Activated T-helper 1 cell treated with anti-CD3 and anti-CD28 coated beads, Interleukin-12 subunit alpha, Interleukin-12 subunit beta, Interleukin-2, Interleukin-4 antibody, amounts not matched to agents 30 ng/mL and 10 ng/mL and 1 ng/mL, durations not matched to agents 14 hours and 24 hours and 36 hours (primary cell): ENCODE data around the gene LHPP. TPM values are rescaled to one million over a fixed set of nuclear protein-coding genes. Genes with fewer than 3 reads are reported as not detected.
"Not testable (repeated sequence)": the region's sequence is repeated elsewhere in the genome, so short reads cannot be mapped to it uniquely, and the experiment has no call there.

Experiments
- DNase-seq: peaks from one replicate; pipeline ENCODE4 v3.0.0; 2021; ENCODE audit warnings: low spot score
- H3K27ac Mint-ChIP-seq: one replicate; pipeline ENCODE4 v1.8.0; 2021; ENCODE audit warnings: mild to moderate bottlenecking, mixed read lengths
- H3K27me3 Mint-ChIP-seq: one replicate; pipeline ENCODE4 v1.8.0; 2022; ENCODE audit warnings: mild to moderate bottlenecking, moderate library complexity, mixed read lengths; ENCODE audit not compliant: insufficient read depth
- H3K36me3 Mint-ChIP-seq: one replicate; pipeline ENCODE4 v1.8.0; 2021; ENCODE audit warnings: low read depth, mixed read lengths
- H3K4me1 Mint-ChIP-seq: one replicate; pipeline ENCODE4 v1.8.0; 2021; ENCODE audit warnings: low read depth, mixed read lengths
- H3K4me3 Mint-ChIP-seq: one replicate; pipeline ENCODE4 v1.8.0; 2021; ENCODE audit warnings: mild to moderate bottlenecking, moderate library complexity, mixed read lengths
- H3K9me3 Mint-ChIP-seq: one replicate; pipeline ENCODE4 v1.8.0; 2021; ENCODE audit warnings: mixed read lengths
- intact Hi-C: fragments of 100-400 bp; cut with micrococcal nuclease; formaldehyde crosslinking; loops from one replicate; pipeline ENCODE4 v1.15.1; 2024
- total RNA-seq: library from RNA; stranded (reverse); gene quantifications from 2 replicates; pipeline ENCODE4 v1.2.3, GENCODE V29; 2022

LHPP gene
- total RNA-seq, 1 donor from 2014 or later, result 5.0 TPM

- DNase-seq, result no peak
- no peak overlapping the region for H3K4me3 Mint-ChIP-seq
- no peaks in the 10 kb centered on the region for H3K9me3 Mint-ChIP-seq
- peaks cover 17% of the 10 kb centered on the region for H3K27me3 Mint-ChIP-seq
- no peaks in the 10 kb centered on the region for H3K36me3 Mint-ChIP-seq
- no peak overlapping the region for H3K27ac Mint-ChIP-seq
- intact Hi-C loops, result no loop called here
- no peaks in the 10 kb centered on the region for H3K4me1 Mint-ChIP-seq
Measured at GRCh38 chr10:124428207-124428777, 33.3 kb upstream of the LHPP start.

GRCh38 chr10:124429576-124429975 is 32.0 kb upstream of the LHPP start:
- H3K27me3 Mint-ChIP-seq, result peaks cover 12% of the 10 kb centered on the region
- H3K4me3 Mint-ChIP-seq, result no peak overlapping the region
- no peak overlapping the region for H3K27ac Mint-ChIP-seq
- no peaks in the 10 kb centered on the region for H3K9me3 Mint-ChIP-seq
- no peaks in the 10 kb centered on the region for H3K4me1 Mint-ChIP-seq
- no peaks in the 10 kb centered on the region for H3K36me3 Mint-ChIP-seq
- intact Hi-C loops, result no loop called here
- DNase-seq, result no peak

GRCh38 chr10:124430077-124430476 is 31.5 kb upstream of the LHPP start:
- Mint-ChIP-seq H3K36me3 (no peaks in the 10 kb centered on the region), H3K27me3 (peaks cover 12% of the 10 kb centered on the region), H3K4me1 (no peaks in the 10 kb centered on the region), H3K27ac (no peak overlapping the region), H3K9me3 (no peaks in the 10 kb centered on the region), H3K4me3 (no peak overlapping the region)
- intact Hi-C loops, result no loop called here
- no peak for DNase-seq

DNA sequence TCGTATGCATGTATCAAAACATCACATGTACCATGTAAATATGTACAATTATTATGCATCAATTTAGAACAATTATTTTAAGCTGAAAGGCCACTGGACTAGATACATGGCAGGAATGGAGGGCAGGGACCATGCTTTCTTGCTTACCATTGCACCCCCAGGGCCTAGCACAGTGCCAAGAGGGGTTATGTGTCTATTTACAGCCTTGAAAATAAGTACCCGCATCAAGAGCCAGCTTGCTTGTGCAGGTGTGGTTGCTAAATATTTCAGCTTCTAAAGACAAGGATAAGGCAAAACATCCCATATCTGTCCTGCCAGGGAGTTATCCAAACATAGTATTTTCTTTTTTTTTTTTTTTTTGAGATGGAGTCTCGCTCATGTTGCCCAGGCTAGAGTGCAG is 28.2 kb upstream of the LHPP start:
- no peak overlapping the region for H3K4me3 Mint-ChIP-seq
- intact Hi-C loops, result no loop called here
- DNase-seq, result no peak
- no peaks in the 10 kb centered on the region for H3K9me3 Mint-ChIP-seq
- no peaks in the 10 kb centered on the region for H3K36me3 Mint-ChIP-seq
- no peak overlapping the region for H3K27ac Mint-ChIP-seq
- no peaks in the 10 kb centered on the region for H3K4me1 Mint-ChIP-seq
- H3K27me3 Mint-ChIP-seq, result peaks cover 11% of the 10 kb centered on the region

DNA sequence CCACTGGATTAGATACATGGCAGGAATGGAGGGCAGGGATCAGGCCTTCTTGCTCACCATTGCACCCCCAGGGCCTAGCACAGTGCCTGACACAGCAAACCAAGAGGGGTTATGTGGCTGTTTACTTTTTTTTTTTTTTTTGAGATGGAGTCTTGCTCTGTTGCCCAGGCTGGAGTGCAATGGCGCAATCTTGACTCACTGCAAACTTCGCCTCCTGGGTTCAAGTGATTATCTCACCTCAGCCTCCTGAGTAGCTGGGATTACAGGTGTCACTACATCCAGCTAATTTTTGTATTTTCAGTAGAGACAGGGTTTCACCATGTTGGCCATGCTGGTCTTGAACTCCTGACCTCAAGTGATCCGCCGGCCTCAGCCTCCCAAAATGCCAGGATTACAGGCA is 25.9 kb upstream of the LHPP start:
- intact Hi-C loops, H3K27ac Mint-ChIP-seq, H3K9me3 Mint-ChIP-seq, H3K4me3 Mint-ChIP-seq, H3K4me1 Mint-ChIP-seq, DNase-seq, H3K27me3 Mint-ChIP-seq, H3K36me3 Mint-ChIP-seq: not testable (repeated sequence)

- no peaks in the 10 kb centered on the region for H3K4me1 Mint-ChIP-seq
- intact Hi-C loops, result no loop called here
- H3K27ac Mint-ChIP-seq, result no peak overlapping the region
- H3K27me3 Mint-ChIP-seq, result peaks cover under 1% of the 10 kb centered on the region
- no peaks in the 10 kb centered on the region for H3K36me3 Mint-ChIP-seq
- no peaks in the 10 kb centered on the region for H3K9me3 Mint-ChIP-seq
- H3K4me3 Mint-ChIP-seq, result no peak overlapping the region
- DNase-seq, result no peak
Measured at GRCh38 chr10:124436191-124436638, 25.4 kb upstream of the LHPP start.

DNA sequence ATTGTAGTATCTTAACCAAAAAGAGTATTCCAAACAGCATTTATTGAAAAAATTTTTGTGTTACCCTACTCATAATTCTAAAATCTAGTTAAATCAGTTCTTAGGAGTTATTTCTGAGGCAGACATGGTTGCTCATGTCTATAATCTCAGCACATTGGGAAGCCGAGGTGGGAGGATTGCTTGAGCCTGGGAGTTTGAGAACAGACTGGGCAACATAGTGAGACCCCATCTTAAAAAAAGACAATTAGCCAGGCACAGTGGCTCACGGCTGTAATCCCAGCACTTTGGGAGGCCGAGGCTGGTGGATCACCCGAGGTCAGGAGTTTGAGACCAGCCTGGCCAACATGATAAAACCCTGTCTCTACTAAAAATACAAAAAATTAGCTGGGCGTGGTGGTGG is 19.9 kb upstream of the LHPP start:
- H3K4me1 Mint-ChIP-seq, H3K4me3 Mint-ChIP-seq, H3K27ac Mint-ChIP-seq, DNase-seq, intact Hi-C loops, H3K36me3 Mint-ChIP-seq, H3K9me3 Mint-ChIP-seq: not testable (repeated sequence)
- H3K27me3 Mint-ChIP-seq, result peaks cover 28% of the 10 kb centered on the region

- Mint-ChIP-seq H3K27me3 (peaks cover 70% of the 10 kb centered on the region), H3K4me1 (peaks cover 6% of the 10 kb centered on the region), H3K9me3 (no peaks in the 10 kb centered on the region), H3K4me3 (no peak overlapping the region), H3K36me3 (no peaks in the 10 kb centered on the region), H3K27ac (no peak overlapping the region)
- intact Hi-C loops, result loop anchor here (5.0 kb wide), 1 partner anchor 1305 kb away; no protein-coding TSS in a partner anchor
- DNase-seq, result no peak
Measured at GRCh38 chr10:124446830-124447750, 14.5 kb upstream of the LHPP start.

DNA sequence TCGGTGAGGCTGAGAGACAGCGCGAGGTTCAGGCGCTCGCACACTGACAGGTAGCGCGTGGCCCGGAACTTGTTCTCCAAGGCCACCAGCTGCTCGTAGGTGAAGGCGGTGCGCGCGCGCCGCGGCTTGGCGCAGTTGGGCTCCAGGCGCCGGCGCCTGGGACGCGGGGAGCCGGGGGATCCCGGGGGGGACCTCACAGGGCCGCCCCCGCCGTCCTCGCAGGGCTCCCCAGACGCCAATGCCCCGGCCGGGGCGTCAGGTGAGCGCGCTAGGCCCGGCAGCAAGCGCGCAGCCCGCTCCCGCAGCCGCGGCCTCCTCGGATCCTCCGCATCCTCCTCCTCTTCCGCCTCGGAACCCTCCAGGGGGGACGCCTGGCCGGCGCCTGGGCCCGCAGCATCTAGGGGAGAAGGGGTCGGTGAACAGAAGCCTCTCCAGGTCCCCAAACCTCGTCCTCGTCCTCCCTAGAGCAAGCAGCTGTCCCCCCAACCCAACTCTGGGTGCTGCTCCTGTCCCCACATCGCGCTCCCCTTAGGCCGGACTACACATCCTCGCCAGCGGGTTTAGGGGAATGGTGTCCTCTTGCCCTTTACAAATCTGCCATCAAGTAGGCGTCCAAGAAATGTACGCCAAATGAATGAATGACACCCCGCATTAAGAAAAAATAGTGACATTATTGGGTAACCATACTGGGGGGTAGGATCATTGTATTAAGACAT is 13.7 kb upstream of the LHPP start:
- Mint-ChIP-seq H3K27me3 (peaks cover 78% of the 10 kb centered on the region), H3K9me3 (no peaks in the 10 kb centered on the region), H3K27ac (no peak overlapping the region), H3K4me3 (no peak overlapping the region), H3K4me1 (peaks cover 6% of the 10 kb centered on the region), H3K36me3 (no peaks in the 10 kb centered on the region)
- intact Hi-C loops, result loop anchor here (5.0 kb wide), 1 partner anchor 1306 kb away; no protein-coding TSS in a partner anchor
- DNase-seq, result no peak

GRCh38 chr10:124448696-124449169 is 12.9 kb upstream of the LHPP start:
- H3K27ac Mint-ChIP-seq, result peak overlapping the region; percentile 55
- H3K4me3 Mint-ChIP-seq, result no peak overlapping the region
- intact Hi-C loops, result loop anchor here (5.0 kb wide), 1 partner anchor 1306 kb away; no protein-coding TSS in a partner anchor
- H3K27me3 Mint-ChIP-seq, result peaks cover 82% of the 10 kb centered on the region
- peaks cover 6% of the 10 kb centered on the region for H3K4me1 Mint-ChIP-seq
- H3K9me3 Mint-ChIP-seq, result no peaks in the 10 kb centered on the region
- H3K36me3 Mint-ChIP-seq, result no peaks in the 10 kb centered on the region
- no peak for DNase-seq

DNA sequence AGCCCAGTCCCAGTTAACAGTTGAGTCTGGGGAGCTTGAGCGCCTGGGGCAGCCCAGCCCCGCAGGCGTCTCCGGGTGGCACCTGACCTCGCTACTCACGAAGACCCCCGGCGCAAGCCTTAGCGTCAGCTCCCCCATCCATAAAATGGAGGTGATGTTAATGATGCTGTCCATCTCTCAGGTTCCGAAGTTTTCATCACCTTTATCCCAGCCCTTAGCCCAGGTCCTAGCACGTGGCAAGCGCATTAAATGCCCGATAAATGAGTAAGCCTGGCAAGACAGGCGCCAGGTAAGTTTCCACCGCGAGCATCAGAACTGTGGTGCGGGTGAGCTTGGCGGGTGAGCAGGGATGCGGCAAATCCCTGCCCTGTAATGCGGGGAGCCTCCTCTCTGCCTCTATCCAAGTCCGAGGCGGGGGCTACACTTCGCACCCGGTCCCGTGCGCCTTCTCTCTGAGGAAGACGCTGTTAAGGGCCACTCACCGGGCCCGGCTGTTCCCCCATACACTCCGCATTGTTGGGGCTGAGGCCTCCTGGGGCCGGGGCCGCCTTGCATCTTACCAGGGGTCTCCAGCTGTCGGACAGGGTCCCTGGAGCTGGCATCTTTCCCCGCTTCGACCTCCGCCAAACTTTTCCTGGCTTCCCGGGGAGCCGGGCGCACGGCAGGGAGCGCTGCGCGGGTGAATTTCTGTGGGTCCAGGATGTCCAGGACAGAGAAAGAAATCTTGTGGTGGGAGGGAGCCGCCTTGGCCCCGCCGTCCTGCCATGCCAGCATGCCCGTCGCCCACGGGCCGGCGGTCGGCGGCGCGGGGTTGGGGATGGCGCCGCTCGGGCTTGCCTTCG is 12.2 kb upstream of the LHPP start:
- Mint-ChIP-seq H3K9me3 (no peaks in the 10 kb centered on the region), H3K36me3 (no peaks in the 10 kb centered on the region), H3K27ac (peak overlapping the region; percentile 55), H3K4me3 (no peak overlapping the region), H3K4me1 (peaks cover 6% of the 10 kb centered on the region), H3K27me3 (peaks cover 85% of the 10 kb centered on the region)
- no peak for DNase-seq
- intact Hi-C loops, result loop anchor here (5.0 kb wide), 1 partner anchor 1307 kb away; no protein-coding TSS in a partner anchor
